Measurements from ENCODE around the gene TCF12.

Gene TCF12

GRCh38 chr15:57284535-57284934, 366.1 kb downstream of the TCF12 start:
- no peak overlapping the region for H3K4me3 ChIP-seq (ENCODE audit: low read depth, low read length)
- no peak for DNase-seq (ENCODE audit: low read depth, low spot score)
- ChIA-PET CTCF (interaction anchor here (0.9 to 1.5 kb wide), 3 partner anchors 17 to 138 kb away, joined by 3 to 7 read pairs (median 5); no protein-coding TSS in a partner anchor), POLR2A (no interaction called here)
- no peak for TF ChIP-seq CTCF (IDR thresholded peaks at IDR 0.05; ENCODE audit: insufficient read depth, low read length, missing control alignments)

- DNase-seq (ENCODE audit: low read depth, low spot score), result no peak
- H3K4me3 ChIP-seq (ENCODE audit: low read depth, low read length), result no peak overlapping the region
- POLR2A ChIA-PET, result no interaction called here
- TF ChIP-seq CTCF (IDR thresholded peaks at IDR 0.05; ENCODE audit: insufficient read depth, low read length, missing control alignments), result no peak
- CTCF ChIA-PET, result interaction anchor here (1.6 kb wide), 1 partner anchor 257 kb away, joined by 4 read pairs; no protein-coding TSS in a partner anchor
Measured at GRCh38 chr15:57285386-57285785, 366.9 kb downstream of the TCF12 start.

GRCh38 chr15:57286446-57287122, 368.1 kb downstream of the TCF12 start:
- no peak overlapping the region for H3K4me3 ChIP-seq (ENCODE audit: low read depth, low read length)
- no peak for DNase-seq (ENCODE audit: low read depth, low spot score)
- ChIA-PET POLR2A (no interaction called here), CTCF (interaction anchor here (1.6 kb wide), 1 partner anchor 256 kb away, joined by 4 read pairs; no protein-coding TSS in a partner anchor)
- no peak for TF ChIP-seq CTCF (IDR thresholded peaks at IDR 0.05; ENCODE audit: insufficient read depth, low read length, missing control alignments)

GRCh38 chr15:57287123-57287521, 368.7 kb downstream of the TCF12 start:
- POLR2A ChIA-PET, result no interaction called here
- no peak for TF ChIP-seq CTCF (IDR thresholded peaks at IDR 0.05; ENCODE audit: insufficient read depth, low read length, missing control alignments)
- no peak overlapping the region for H3K4me3 ChIP-seq (ENCODE audit: low read depth, low read length)
- CTCF ChIA-PET, result interaction anchor here (1.4 to 1.6 kb wide), 2 partner anchors 9 to 256 kb away, joined by 4 to 5 read pairs; no protein-coding TSS in a partner anchor
- DNase-seq (ENCODE audit: low read depth, low spot score), result no peak

GRCh38 chr15:57288926-57289580, 370.6 kb downstream of the TCF12 start:
- H3K4me3 ChIP-seq (ENCODE audit: low read depth, low read length), result no peak overlapping the region
- ChIA-PET CTCF (interaction anchor here (0.9 to 2.6 kb wide), 4 partner anchors 11 to 798 kb away, joined by 3 to 15 read pairs (median 4); no protein-coding TSS in a partner anchor), POLR2A (no interaction called here)
- no peak for TF ChIP-seq CTCF (IDR thresholded peaks at IDR 0.05; ENCODE audit: insufficient read depth, low read length, missing control alignments)
- DNase-seq (ENCODE audit: low read depth, low spot score), result no peak

GRCh38 chr15:57290187-57290586, 371.7 kb downstream of the TCF12 start:
- no peak for TF ChIP-seq CTCF (IDR thresholded peaks at IDR 0.05; ENCODE audit: insufficient read depth, low read length, missing control alignments)
- ChIA-PET CTCF (interaction anchor here (0.7 to 2.6 kb wide), 3 partner anchors 16 to 144 kb away, joined by 3 to 15 read pairs (median 5); no protein-coding TSS in a partner anchor), POLR2A (no interaction called here)
- no peak overlapping the region for H3K4me3 ChIP-seq (ENCODE audit: low read depth, low read length)
- no peak for DNase-seq (ENCODE audit: low read depth, low spot score)
